PFSK-1 (cell line): Measurements from ENCODE around the gene USP47.

Experiments used
- FOXP2 ChIP-seq: optimal IDR thresholded peaks from 2 replicates; pipeline ENCODE3; 2011; ENCODE audit warnings: borderline replicate concordance, control low read depth, inconsistent platforms; ENCODE audit not compliant: insufficient read depth; ENCODE audit errors: extremely low read length, extremely low read depth
- POLR2AphosphoS5 ChIP-seq: IDR thresholded peaks from 2 replicates; pipeline ENCODE4 v1.6.1; 2012; ENCODE audit warnings: low read depth, mild to moderate bottlenecking, control low read depth, low read length, moderate library complexity
- SIN3A ChIP-seq: IDR thresholded peaks from 2 replicates; pipeline ENCODE4 v1.6.1; 2012; ENCODE audit warnings: mild to moderate bottlenecking, low read length, moderate library complexity, borderline replicate concordance; ENCODE audit not compliant: insufficient read depth
- TAF1 ChIP-seq: IDR thresholded peaks from 2 replicates; pipeline ENCODE4 v1.6.1; 2012; ENCODE audit warnings: low read length, control low read depth, borderline replicate concordance; ENCODE audit not compliant: insufficient read depth
- TF ChIP-seq, protein P1 (sequence below), 2 experiments: IDR thresholded peaks; 2 replicates each; pipeline versions ENCODE4 v1.6.1 to v1.8.0; 2011 to 2012; ENCODE audit warnings: low read depth in 2 of 2, low read length in 2 of 2, control low read depth in 1 of 2, inconsistent platforms in 1 of 2, mild to moderate bottlenecking in 1 of 2, moderate library complexity in 1 of 2; ENCODE audit not compliant: insufficient read depth in 1 of 2

DNA sequence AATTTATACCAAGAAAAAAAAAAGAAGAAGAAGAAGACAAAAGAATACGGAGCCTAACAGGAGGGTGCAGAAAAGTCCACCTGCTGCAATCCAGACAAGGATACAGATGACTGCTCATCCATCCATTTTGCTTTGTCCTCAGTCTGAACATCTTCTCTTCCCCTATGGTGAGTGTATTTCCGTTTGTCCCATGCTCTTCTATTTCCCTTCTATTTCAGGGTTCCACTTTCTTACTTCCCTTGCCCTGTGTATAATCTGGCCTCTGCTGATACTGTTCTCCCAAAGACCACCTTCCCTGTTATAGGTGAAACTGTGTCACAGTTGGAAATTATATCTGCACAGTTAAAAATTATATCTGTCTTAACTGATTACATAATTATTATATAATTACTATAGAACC, 48.7 kb upstream of the USP47 start:
- TF ChIP-seq, protein P1, sequence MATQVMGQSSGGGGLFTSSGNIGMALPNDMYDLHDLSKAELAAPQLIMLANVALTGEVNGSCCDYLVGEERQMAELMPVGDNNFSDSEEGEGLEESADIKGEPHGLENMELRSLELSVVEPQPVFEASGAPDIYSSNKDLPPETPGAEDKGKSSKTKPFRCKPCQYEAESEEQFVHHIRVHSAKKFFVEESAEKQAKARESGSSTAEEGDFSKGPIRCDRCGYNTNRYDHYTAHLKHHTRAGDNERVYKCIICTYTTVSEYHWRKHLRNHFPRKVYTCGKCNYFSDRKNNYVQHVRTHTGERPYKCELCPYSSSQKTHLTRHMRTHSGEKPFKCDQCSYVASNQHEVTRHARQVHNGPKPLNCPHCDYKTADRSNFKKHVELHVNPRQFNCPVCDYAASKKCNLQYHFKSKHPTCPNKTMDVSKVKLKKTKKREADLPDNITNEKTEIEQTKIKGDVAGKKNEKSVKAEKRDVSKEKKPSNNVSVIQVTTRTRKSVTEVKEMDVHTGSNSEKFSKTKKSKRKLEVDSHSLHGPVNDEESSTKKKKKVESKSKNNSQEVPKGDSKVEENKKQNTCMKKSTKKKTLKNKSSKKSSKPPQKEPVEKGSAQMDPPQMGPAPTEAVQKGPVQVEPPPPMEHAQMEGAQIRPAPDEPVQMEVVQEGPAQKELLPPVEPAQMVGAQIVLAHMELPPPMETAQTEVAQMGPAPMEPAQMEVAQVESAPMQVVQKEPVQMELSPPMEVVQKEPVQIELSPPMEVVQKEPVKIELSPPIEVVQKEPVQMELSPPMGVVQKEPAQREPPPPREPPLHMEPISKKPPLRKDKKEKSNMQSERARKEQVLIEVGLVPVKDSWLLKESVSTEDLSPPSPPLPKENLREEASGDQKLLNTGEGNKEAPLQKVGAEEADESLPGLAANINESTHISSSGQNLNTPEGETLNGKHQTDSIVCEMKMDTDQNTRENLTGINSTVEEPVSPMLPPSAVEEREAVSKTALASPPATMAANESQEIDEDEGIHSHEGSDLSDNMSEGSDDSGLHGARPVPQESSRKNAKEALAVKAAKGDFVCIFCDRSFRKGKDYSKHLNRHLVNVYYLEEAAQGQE (IDR thresholded peaks at IDR 0.05; ENCODE audit: insufficient read depth in 1 of 2, low read depth in 2 of 2, low read length in 2 of 2) = no peak
- TF ChIP-seq POLR2AphosphoS5 (no peak), SIN3A (no peak), TAF1 (no peak), FOXP2 (no peak)
